Neural progenitor cell (in vitro differentiated cells): ENCODE measurements around the gene EPB41. TPM values are rescaled to one million over a fixed set of nuclear protein-coding genes. Genes with fewer than 3 reads are reported as not detected.

Experiments
- DNase-seq: peaks from one replicate; pipeline ENCODE4 v3.0.0-alpha.2; 2016; ENCODE audit warnings: low spot score
- H2AFZ ChIP-seq: fragments of 200-600 bp; sonication (generic); replicated peaks from 2 replicates; pipeline ENCODE4 v1.6.1; 2016; ENCODE audit warnings: antibody characterized with exemption
- H3F3A ChIP-seq: fragments of 200-600 bp; sonication (generic); 2 replicates; pipeline ENCODE4 v1.6.1; 2016; ENCODE audit warnings: antibody characterized with exemption, low read depth
- H3K27ac ChIP-seq: fragments of 200-600 bp; sonication (generic); 2 replicates; pipeline ENCODE4 v1.5.1; 2016; ENCODE audit warnings: mild to moderate bottlenecking
- H3K27me3 ChIP-seq: fragments of 200-600 bp; sonication (generic); 2 replicates; pipeline ENCODE4 v1.6.1; 2016; ENCODE audit warnings: mild to moderate bottlenecking, moderate library complexity
- H3K36me3 ChIP-seq: fragments of 200-600 bp; sonication (generic); 2 replicates; pipeline ENCODE4 v1.5.1; 2016
- H3K4me1 ChIP-seq: fragments of 200-600 bp; sonication (generic); 2 replicates; pipeline ENCODE4 v1.6.1; 2016; ENCODE audit warnings: mixed run types
- H3K4me2 ChIP-seq: fragments of 200-600 bp; sonication (generic); 2 replicates; pipeline ENCODE4 v1.6.1; 2016
- H3K4me3 ChIP-seq: fragments of 200-600 bp; sonication (generic); 2 replicates; pipeline ENCODE4 v1.5.1; 2016
- H3K79me2 ChIP-seq: fragments of 200-600 bp; sonication (generic); 2 replicates; pipeline ENCODE4 v1.6.1; 2016; ENCODE audit warnings: low read depth
- H3K9ac ChIP-seq: fragments of 200-600 bp; sonication (generic); 2 replicates; pipeline ENCODE4 v1.6.1; 2016
- H3K9me3 ChIP-seq: fragments of 200-600 bp; sonication (generic); 2 replicates; pipeline ENCODE4 v1.5.1; 2016; ENCODE audit warnings: low read depth
- H4K20me1 ChIP-seq: fragments of 200-600 bp; sonication (generic); 2 replicates; pipeline ENCODE4 v1.6.1; 2016; ENCODE audit warnings: low read depth
- H3K27ac Mint-ChIP-seq: 3 replicates; pipeline ENCODE4 v1.8.0; 2021; ENCODE audit warnings: mixed read lengths
- H3K27me3 Mint-ChIP-seq: 2 replicates; pipeline ENCODE4 v1.8.0; 2022; ENCODE audit warnings: low read depth, mild to moderate bottlenecking, inconsistent platforms, moderate library complexity, mixed read lengths; ENCODE audit not compliant: insufficient read depth
- H3K36me3 Mint-ChIP-seq: 3 replicates; pipeline ENCODE4 v1.8.0; 2021; ENCODE audit warnings: mixed read lengths
- H3K4me1 Mint-ChIP-seq: 3 replicates; pipeline ENCODE4 v1.8.0; 2021; ENCODE audit warnings: mixed read lengths
- H3K4me3 Mint-ChIP-seq: 3 replicates; pipeline ENCODE4 v1.8.0; 2021; ENCODE audit warnings: mild to moderate bottlenecking, moderate library complexity, mixed read lengths
- H3K9me3 Mint-ChIP-seq: 3 replicates; pipeline ENCODE4 v1.8.0; 2020; ENCODE audit warnings: mixed read lengths
- EZH2 ChIP-seq: fragments of 200-600 bp; sonication (generic); IDR thresholded peaks from 2 replicates; pipeline ENCODE4 v1.6.1; 2017; ENCODE audit warnings: antibody characterized with exemption, mild to moderate bottlenecking, moderate library complexity
- EZH2phosphoT487 ChIP-seq: fragments of 200-600 bp; sonication (generic); IDR thresholded peaks from 2 replicates; pipeline ENCODE4 v1.6.1; 2017; ENCODE audit warnings: antibody characterized with exemption
- total RNA-seq: library from RNA; depleted of rRNA; stranded (reverse); fragments of >200 nt; gene quantifications from 2 replicates; pipeline ENCODE4 v1.2.3, GENCODE V29; 2015; ENCODE audit warnings: low replicate concordance
- TF ChIP-seq, protein P1 (sequence below): fragments of 200-600 bp; sonication (generic); IDR thresholded peaks from 2 replicates; pipeline ENCODE4 v1.5.1; 2017; ENCODE audit warnings: antibody characterized with exemption, mild to moderate bottlenecking

EPB41 gene
- total RNA-seq, 1 donor from 2014 or later, result 211 TPM

DNA sequence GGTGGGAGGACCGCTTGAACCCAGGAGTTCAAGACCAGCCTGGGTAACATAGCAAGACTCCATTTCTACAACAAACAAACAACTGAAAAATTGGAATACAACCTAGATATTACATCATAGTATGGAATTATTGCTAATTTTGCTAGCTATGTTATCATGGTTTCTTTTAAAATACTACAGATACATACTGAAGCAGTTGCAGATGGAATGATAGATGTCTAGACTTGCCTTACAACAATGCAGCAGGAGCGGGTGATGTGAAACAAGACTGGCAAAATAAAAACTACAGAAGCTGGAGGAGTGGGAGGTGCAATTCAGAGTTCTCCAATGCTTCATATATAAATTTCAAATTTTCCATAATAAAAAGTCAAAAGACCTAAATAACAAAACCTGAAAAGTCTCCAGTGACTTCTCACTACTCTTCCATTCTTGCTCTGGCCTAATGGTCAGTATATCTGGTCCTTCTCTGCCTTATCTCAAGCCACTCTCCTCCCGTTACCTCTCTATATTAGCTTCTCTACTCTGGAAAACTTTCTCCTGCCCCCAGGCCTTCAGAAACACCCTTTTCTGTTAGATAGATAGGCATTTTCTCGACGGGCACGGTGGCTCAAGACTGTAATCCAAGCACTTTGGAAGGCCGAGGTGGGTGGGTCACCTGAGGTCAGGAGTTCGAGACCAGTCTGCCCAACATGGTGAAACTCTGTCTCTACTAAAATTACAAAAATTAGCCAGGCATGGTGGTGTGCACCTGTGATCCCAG lies 237.9 kb downstream of the EPB41 start:
- H3K4me3 ChIP-seq, result no peak overlapping the region
- peaks cover 19% of the 10 kb centered on the region for H4K20me1 ChIP-seq
- H3K79me2 ChIP-seq, result peaks cover 24% of the 10 kb centered on the region
- Mint-ChIP-seq H3K27ac (no peak overlapping the region), H3K9me3 (no peaks in the 10 kb centered on the region), H3K36me3 (peaks cover 63% of the 10 kb centered on the region), H3K27me3 (peaks cover 2% of the 10 kb centered on the region), H3K4me1 (peaks cover 9% of the 10 kb centered on the region), H3K4me3 (no peak overlapping the region)
- no peak overlapping the region for H3K4me2 ChIP-seq
- no peaks in the 10 kb centered on the region for H3K9me3 ChIP-seq
- peaks cover 2% of the 10 kb centered on the region for H3K4me1 ChIP-seq
- H3F3A ChIP-seq, result peaks cover 4% of the 10 kb centered on the region
- H3K9ac ChIP-seq, result no peak overlapping the region
- no peak for DNase-seq
- TF ChIP-seq EZH2 (no peak), EZH2phosphoT487 (no peak)
- TF ChIP-seq, protein P1, sequence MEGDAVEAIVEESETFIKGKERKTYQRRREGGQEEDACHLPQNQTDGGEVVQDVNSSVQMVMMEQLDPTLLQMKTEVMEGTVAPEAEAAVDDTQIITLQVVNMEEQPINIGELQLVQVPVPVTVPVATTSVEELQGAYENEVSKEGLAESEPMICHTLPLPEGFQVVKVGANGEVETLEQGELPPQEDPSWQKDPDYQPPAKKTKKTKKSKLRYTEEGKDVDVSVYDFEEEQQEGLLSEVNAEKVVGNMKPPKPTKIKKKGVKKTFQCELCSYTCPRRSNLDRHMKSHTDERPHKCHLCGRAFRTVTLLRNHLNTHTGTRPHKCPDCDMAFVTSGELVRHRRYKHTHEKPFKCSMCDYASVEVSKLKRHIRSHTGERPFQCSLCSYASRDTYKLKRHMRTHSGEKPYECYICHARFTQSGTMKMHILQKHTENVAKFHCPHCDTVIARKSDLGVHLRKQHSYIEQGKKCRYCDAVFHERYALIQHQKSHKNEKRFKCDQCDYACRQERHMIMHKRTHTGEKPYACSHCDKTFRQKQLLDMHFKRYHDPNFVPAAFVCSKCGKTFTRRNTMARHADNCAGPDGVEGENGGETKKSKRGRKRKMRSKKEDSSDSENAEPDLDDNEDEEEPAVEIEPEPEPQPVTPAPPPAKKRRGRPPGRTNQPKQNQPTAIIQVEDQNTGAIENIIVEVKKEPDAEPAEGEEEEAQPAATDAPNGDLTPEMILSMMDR, result no peak
- H3K27ac ChIP-seq, result no peak overlapping the region
- no peaks in the 10 kb centered on the region for H3K27me3 ChIP-seq
- peaks cover 33% of the 10 kb centered on the region for H3K36me3 ChIP-seq
- H2AFZ ChIP-seq, result no peak overlapping the region

DNA sequence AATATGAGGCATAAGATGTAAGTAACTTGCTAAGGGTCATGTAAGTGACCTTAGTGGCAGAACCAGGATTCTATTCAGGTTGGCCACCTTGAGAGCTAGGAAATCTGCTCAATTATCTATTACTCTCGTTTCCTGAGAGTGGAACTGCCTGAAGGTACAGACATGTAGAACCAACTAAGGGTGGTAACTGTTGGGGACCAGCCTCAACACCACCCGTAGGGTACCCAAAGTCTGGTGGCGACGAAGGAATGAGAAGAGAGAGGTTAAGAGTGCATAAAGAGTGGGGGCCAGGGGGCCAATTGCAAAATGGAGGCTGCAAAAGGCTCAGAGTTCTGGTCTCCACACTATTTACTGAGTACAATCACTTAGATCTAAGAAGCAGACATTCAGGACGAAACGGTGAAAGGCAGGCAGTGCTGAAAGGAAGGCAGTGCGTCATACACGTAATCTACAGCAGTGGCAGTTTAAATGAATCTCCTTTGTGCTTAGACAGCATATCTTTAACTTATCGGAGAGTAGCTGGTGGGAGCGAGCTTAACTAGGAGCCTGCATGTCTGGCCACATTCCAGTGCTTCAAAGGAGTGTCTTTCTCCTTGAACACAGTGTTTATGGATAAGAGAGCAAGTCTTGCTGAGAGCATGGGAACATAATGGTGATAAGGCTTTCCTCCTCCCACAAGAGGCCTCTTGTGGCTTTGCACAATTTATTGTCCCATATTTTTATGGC lies 242.3 kb downstream of the EPB41 start:
- peaks cover 3% of the 10 kb centered on the region for H3K27me3 Mint-ChIP-seq
- H3F3A ChIP-seq, result peaks cover 17% of the 10 kb centered on the region
- no peaks in the 10 kb centered on the region for H3K9me3 ChIP-seq
- DNase-seq, result no peak
- H3K27ac Mint-ChIP-seq, result peak overlapping the region; percentile 96
- H3K4me2 ChIP-seq, result no peak overlapping the region
- H3K4me1 Mint-ChIP-seq, result peaks cover 18% of the 10 kb centered on the region
- H3K4me1 ChIP-seq, result peaks cover 4% of the 10 kb centered on the region
- peaks cover 41% of the 10 kb centered on the region for H3K36me3 ChIP-seq
- no peaks in the 10 kb centered on the region for H3K9me3 Mint-ChIP-seq
- H3K27me3 ChIP-seq, result no peaks in the 10 kb centered on the region
- peaks cover 58% of the 10 kb centered on the region for H3K79me2 ChIP-seq
- H3K4me3 Mint-ChIP-seq, result no peak overlapping the region
- TF ChIP-seq, protein P1, result no peak
- TF ChIP-seq EZH2phosphoT487 (no peak), EZH2 (no peak)
- peaks cover 26% of the 10 kb centered on the region for H4K20me1 ChIP-seq
- peak overlapping the region; percentile 64 for H3K27ac ChIP-seq
- H3K9ac ChIP-seq, result no peak overlapping the region
- H2AFZ ChIP-seq, result no peak overlapping the region
- H3K4me3 ChIP-seq, result no peak overlapping the region
- H3K36me3 Mint-ChIP-seq, result peaks cover 43% of the 10 kb centered on the region

DNA sequence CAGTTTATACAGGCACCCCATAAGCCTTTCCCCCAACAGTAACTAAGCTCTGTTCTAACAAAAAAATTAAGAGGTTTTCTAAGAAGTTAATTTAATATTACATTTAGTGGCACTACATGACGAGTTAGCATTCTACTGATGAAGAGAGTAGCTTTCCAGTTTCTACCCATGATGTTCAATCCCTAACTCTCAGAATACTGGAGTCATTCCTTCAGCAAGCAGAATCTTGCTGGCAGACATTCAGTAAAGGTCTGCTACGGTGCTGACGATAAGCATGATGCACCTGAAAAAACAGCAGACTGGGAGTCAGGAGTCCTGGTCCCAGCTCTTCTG lies 242.9 kb downstream of the EPB41 start:
- Histone ChIP-seq H3K27me3 (no peaks in the 10 kb centered on the region), H3K9ac (no peak overlapping the region), H3K36me3 (peaks cover 36% of the 10 kb centered on the region), H3K9me3 (no peaks in the 10 kb centered on the region), H3K4me2 (no peak overlapping the region), H3K4me1 (peaks cover 4% of the 10 kb centered on the region), H2AFZ (no peak overlapping the region), H3K27ac (peak overlapping the region; percentile 64), H3F3A (peaks cover 13% of the 10 kb centered on the region), H4K20me1 (peaks cover 32% of the 10 kb centered on the region), H3K79me2 (peaks cover 64% of the 10 kb centered on the region), H3K4me3 (no peak overlapping the region)
- Mint-ChIP-seq H3K9me3 (no peaks in the 10 kb centered on the region), H3K4me1 (peaks cover 20% of the 10 kb centered on the region), H3K27me3 (peaks cover 3% of the 10 kb centered on the region), H3K4me3 (no peak overlapping the region), H3K27ac (peak overlapping the region; percentile 96), H3K36me3 (peaks cover 38% of the 10 kb centered on the region)
- no peak for DNase-seq
- TF ChIP-seq EZH2phosphoT487 (no peak), EZH2 (no peak)
- TF ChIP-seq, protein P1, result no peak
